NCI-H460 (cell line): ENCODE results near the gene HAO1. TPM values are rescaled to one million over a fixed set of nuclear protein-coding genes. Genes with fewer than 3 reads are reported as not detected.

ENCODE experiments used
- DNase-seq: peaks from one replicate; pipeline ENCODE4 v3.0.0-alpha.2; 2016; ENCODE audit warnings: low read depth; ENCODE audit errors: extremely low read depth
- total RNA-seq: library from RNA; depleted of rRNA; stranded (reverse); fragments of >200 nt; shearing (Covaris generic); gene quantifications from 2 replicates; pipeline ENCODE4 v1.2.3, GENCODE V29; 2014

HAO1 gene
- total RNA-seq, 1 experiment from 2014 or later: not detected

GRCh38 chr20:7930343-7930742 is 9.9 kb downstream of the HAO1 start:
- DNase-seq: no peak

GRCh38 chr20:7926767-7927166 is 13.5 kb downstream of the HAO1 start:
- DNase-seq: peak; percentile 14

GRCh38 chr20:7926323-7926722 is 13.9 kb downstream of the HAO1 start:
- no peak for DNase-seq

- DNase-seq: no peak
Observed at GRCh38 chr20:7924692-7925091, 15.6 kb downstream of the HAO1 start.

GRCh38 chr20:7916648-7917047 is 23.6 kb downstream of the HAO1 start:
- DNase-seq: no peak

GRCh38 chr20:7912551-7912950 is 27.7 kb downstream of the HAO1 start:
- DNase-seq: no peak

GRCh38 chr20:7911586-7912330 is 28.5 kb downstream of the HAO1 start:
- DNase-seq: no peak

GRCh38 chr20:7908905-7909304 is 31.4 kb downstream of the HAO1 start:
- DNase-seq: no peak

- DNase-seq: no peak
Observed at GRCh38 chr20:7903429-7903828, 36.8 kb downstream of the HAO1 start.

GRCh38 chr20:7902879-7903278 is 37.4 kb downstream of the HAO1 start:
- no peak for DNase-seq

- DNase-seq: no peak
Observed at GRCh38 chr20:7897781-7898364, 42.4 kb downstream of the HAO1 start.

- DNase-seq: no peak
Observed at GRCh38 chr20:7893014-7893730, 47.1 kb downstream of the HAO1 start.

GRCh38 chr20:7891705-7892104 is 48.6 kb downstream of the HAO1 start:
- no peak for DNase-seq

- DNase-seq: no peak
Observed at GRCh38 chr20:7889736-7890135, 50.5 kb downstream of the HAO1 start.

- no peak for DNase-seq
Observed at GRCh38 chr20:7883741-7884140, 56.5 kb downstream of the HAO1 start.

GRCh38 chr20:7883309-7883708 is 56.9 kb downstream of the HAO1 start:
- DNase-seq: no peak

- DNase-seq: no peak
Observed at GRCh38 chr20:7882076-7882475, 58.2 kb downstream of the HAO1 start.

GRCh38 chr20:7881551-7881950 is 58.7 kb downstream of the HAO1 start:
- no peak for DNase-seq

GRCh38 chr20:7879883-7880282 is 60.4 kb downstream of the HAO1 start:
- no peak for DNase-seq

GRCh38 chr20:7868108-7868507 is 72.2 kb downstream of the HAO1 start:
- no peak for DNase-seq

- no peak for DNase-seq
Observed at GRCh38 chr20:7866285-7866684, 74.0 kb downstream of the HAO1 start.

GRCh38 chr20:7859356-7859802 is 80.9 kb downstream of the HAO1 start:
- DNase-seq: peak; percentile 62
